HG02852 (cell line): ENCODE results near the gene DHX8.
"Not testable (repeated sequence)": the region's sequence is repeated elsewhere in the genome, so short reads cannot be mapped to it uniquely, and the experiment has no call there.

Experiments used
- ATAC-seq: cut with Tn5 transposase; IDR thresholded peaks from one replicate; pipeline ENCODE4 v1.9.1; 2021; ENCODE audit warnings: mild to moderate bottlenecking, moderate library complexity; ENCODE audit not compliant: unreplicated experiment

Gene DHX8

DNA sequence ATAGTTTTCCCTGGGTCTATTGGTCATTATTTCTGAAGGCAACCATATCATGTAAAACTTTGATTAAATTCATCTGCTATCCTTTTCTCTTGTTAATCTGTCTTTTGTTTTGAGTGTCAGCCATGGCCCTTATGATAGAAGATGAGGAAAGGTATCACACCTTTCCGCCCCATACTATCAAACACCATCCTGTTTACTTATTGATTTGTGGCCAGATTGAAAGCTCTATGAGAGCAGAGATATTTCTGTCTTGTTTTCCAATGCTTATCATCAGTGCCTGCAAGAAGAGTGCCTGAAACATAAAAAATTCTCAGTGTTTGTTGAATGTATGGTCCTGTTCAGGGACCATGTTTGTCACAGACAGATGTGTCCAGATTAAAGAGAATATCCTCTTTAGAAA is 22.6 kb upstream of the DHX8 start:
- no peak for ATAC-seq

DNA sequence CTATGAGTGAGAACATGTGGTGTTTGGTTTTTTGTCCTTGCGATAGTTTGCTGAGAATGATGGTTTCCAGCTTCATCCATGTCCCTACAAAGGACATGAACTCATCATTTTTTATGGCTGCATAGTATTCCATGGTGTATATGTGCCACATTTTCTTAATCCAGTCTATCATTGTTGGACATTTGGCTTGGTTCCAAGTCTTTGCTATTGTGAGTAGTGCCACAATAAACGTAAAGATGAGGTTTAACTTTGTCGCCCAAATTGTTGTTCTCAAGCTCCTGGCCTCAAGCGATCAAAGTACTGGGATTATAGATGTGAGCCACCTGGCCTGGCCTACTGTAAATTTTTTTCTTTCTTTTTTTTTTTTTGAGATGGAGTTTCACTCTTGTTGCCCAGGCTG is 21.2 kb upstream of the DHX8 start:
- not testable (repeated sequence) for ATAC-seq

DNA sequence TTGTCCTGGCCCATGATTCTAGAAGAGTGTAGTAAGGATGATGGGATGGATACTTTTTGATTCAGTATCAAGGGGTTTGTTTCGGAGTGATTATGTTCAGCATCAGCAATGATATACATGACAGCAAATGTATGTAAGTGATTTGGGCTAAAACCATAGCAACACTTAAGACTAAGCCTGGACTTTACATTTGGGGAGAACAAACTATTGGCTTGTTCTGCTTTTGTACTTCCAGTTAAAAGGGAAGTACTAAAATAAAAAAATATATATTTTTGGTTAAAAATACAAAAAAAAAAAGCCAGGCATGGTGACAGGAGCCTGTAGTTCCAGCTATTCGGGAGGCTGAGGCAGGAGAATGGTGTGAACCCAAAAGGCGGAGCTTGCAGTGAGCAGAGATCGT is 20.5 kb upstream of the DHX8 start:
- ATAC-seq = no peak

DNA sequence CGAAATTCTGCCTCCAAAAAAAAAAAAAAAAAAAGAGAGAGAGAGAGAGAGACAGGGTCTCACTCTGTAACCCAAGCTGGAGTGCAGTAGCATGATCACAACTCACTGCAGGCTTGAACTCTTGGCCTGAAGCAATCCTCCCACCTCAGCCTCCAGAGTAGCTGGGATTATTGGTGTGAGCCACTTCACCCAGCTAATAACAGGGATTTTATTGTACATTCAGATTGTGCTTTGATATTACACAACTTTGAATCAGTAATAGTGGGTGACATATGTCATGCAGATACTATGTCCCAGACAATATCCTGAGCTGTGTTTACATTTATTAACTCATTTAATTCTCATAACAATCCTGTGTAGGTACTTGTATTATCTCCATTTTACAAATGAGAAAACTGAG is 19.7 kb upstream of the DHX8 start:
- ATAC-seq = no peak

DNA sequence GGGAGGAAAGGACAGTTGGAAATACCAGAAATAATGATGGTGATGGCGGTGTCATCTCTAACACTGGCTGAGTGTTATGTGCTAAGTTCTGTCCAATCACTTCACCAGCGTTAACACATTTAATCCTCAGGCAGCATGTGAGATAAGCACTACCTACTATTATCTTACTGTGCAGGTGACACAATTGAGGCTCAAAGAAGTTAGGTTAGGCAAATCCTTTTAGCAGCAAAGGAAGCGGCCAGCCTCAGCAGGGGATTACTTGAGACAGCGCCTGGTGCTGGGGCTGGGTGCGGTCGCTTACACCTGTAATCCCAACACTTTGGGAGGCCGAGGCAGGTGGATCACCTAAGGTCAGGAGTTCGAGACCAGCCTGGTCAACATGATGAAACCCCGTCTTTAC is 18.7 kb upstream of the DHX8 start:
- no peak for ATAC-seq

DNA sequence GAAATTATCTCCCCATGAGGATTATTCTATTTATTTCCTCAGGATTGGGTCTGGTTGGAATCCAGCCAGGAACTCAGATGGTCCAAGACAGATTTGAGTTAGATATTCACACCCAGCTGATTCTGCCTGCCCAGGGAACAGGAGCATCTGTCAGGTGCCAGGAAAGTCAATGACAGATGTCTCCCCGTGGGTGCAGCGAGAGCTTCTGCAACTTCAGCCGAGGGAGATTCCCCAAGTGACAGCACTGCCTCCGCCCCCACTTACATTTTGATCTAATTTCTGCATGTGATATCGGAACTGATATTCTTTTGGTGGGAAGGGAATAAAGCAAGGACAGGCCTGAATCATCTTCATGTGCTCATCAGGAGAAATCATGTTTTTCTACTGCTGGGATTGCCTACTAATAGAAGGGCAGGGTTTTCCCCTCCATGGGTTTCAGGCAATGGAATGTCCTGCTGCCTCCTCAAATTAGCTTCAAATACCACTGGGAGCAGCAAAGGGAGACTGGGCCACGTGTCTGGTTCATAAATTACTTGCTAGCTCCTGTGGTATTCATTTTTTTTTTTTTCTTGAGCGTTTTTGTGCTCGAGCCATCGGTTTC is 15.7 kb upstream of the DHX8 start:
- no peak for ATAC-seq

DNA sequence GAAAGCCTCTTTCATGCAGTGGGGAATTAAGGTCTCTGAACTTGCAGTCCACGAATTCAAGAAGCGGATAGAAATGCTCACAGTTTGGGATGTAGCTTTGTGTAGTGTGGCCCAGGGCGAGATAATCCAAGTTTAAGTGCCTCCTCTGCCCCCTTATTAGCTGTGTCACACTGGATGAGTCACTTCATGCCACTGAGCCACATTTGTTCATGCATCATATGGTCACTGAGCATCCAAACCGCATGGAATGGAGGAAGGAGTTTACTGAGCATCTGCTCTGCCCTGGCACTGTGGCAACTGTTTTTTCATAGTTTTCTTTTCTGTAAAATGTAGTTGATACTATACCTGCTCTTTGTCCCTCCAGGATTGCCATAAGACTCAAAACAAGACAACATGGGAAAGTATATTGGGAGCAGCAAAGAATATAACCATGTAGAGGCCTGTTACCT is 15.1 kb upstream of the DHX8 start:
- ATAC-seq = no peak

DNA sequence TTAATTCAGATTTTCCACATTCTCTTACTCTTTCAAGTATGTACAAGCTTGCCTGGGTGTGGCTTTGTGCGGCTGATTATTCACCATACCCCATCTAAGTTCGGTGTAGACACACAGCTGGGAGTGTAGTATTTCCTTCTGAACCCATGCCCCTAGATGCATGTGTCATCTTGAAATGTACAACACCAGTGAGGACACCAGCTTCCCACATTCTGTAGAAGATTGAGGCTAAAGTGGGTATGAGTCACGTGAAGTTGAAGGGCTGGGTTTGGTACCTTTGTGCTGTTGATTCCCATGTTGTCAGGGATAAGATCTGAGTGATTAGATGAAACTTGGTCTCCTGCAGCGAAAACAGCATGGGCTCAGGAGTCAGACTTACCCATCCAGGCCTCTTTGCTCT is 14.6 kb upstream of the DHX8 start:
- no peak for ATAC-seq

DNA sequence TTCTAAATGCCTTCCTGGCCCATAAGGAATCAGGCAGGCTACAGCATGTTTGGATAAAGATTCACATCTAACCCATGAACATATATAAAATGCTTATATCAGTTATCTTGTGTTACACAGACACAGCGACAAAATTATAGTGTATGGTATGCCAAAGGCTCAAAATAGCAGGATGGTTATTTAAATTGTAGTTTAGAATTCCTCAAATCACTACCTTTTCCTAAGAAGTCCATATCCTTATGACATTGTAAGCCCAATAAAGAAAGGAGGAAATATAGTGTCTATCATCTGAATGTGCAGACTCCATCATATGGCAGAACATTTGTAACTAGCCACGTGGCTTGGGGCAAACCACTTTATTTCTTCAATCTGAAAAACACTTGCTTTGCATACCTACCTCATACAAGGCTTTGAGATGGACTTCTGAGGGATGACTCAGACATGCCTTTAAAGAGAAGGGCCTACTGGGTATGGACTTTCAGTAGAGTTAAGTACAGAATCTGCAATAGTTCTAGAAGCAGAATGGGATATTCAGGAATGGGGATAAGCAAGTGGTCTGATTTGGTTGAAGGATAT is 12.1 kb upstream of the DHX8 start:
- no peak for ATAC-seq

DNA sequence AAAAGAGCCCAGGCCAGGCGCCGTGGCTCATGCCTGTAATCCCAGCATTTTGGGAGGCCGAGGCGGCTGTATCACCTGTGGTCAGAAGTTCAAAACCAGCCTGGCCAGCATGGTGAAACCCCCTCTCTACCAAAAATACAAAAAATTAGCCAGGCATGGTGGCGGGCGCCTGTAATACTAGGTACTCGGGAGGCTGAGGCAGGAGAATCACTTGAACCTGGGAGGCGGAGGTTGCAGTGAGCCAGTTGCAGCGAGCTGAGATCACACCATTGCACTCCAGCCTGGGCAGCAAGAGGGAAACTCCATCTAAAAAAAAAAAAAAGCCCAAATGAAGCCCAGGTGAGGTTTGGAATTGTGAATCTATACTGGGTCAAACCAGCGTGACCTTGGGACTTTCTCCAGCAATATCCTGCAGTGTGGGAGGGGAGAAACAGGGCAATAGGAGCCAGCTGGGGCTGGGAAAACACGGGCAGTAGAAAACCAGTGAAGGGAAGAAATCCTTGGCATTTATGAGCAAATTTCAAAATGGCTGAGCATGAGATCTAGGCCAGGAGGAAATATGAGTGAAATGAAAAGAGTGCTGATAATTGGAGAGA is 8.2 kb upstream of the DHX8 start:
- no peak for ATAC-seq

DNA sequence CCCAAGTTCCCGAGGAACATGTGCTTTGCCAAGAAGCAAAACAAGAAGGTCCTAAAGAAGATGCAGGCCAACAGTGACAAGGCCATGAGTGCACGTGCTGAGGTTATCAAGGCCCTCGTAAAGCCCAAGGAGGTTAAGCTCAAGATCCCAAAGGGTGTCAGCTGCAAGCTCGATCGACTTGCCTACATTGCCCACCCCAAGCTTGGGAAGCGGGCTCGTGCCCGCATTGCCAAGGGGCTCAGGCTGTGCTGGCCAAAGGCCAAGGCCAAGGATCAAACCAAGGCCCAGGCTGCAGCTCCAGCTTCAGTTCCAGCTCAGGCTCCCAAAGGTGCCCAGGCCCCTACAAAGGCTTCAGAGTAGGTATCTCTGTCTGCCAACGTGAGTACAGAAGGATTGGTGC is 7.5 kb upstream of the DHX8 start:
- ATAC-seq = not testable (repeated sequence)

DNA sequence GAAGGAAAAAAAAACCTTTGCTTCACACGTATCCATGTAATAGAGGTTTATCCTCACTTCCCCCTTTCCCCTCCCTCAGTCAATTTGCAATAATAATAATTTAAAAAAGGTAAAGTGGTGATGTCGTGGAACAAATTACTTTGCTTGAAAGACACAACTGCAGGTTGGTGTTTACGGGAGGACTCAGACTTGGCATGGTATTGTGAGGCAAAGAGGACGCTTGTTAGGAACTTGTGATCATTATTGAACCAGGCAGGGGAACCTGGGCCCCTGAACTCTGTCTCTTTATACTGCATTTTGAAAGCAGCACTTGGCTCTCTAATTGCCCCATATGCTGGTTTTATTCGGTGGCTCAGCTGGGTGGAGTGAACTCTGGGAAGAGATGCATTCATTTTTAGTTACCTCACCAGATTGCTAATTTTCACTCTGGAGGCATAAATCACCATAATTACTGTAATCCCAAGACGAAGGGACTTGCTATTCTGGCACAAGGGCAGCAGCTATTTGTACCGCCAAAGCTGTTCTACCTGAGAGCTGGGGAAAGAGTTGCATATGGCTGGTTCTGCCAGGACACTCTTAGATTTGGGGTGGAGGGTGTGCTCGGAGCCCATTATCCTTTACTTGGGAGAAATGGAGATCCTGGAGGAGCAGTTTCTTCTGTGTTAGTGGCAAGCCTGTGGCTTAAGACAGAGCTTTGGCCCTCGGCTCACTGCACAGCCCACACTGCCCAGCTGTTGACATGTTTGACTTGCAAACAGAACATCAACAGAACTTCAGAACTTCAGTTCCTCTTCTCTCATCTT is 5.7 kb upstream of the DHX8 start:
- no peak for ATAC-seq

DNA sequence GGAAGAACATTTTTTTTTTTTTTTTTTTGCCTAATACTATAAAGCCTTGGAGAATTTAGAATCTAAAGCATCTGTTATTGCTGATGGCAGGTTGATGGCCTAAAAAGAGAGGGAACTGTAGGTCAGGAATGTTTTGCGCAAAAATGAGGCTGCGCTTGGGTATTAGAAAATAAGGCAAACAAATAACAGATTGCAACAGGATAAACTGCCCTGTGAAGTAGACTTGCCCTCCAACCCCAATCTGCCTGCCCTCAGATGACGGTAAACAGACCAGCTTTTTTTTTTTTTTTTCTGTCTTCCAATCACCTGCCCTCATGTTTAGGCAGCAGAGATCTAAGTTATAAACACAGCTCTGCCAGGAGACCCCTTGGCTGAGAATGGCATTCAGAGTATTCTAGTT is 3.8 kb upstream of the DHX8 start:
- no peak for ATAC-seq

DNA sequence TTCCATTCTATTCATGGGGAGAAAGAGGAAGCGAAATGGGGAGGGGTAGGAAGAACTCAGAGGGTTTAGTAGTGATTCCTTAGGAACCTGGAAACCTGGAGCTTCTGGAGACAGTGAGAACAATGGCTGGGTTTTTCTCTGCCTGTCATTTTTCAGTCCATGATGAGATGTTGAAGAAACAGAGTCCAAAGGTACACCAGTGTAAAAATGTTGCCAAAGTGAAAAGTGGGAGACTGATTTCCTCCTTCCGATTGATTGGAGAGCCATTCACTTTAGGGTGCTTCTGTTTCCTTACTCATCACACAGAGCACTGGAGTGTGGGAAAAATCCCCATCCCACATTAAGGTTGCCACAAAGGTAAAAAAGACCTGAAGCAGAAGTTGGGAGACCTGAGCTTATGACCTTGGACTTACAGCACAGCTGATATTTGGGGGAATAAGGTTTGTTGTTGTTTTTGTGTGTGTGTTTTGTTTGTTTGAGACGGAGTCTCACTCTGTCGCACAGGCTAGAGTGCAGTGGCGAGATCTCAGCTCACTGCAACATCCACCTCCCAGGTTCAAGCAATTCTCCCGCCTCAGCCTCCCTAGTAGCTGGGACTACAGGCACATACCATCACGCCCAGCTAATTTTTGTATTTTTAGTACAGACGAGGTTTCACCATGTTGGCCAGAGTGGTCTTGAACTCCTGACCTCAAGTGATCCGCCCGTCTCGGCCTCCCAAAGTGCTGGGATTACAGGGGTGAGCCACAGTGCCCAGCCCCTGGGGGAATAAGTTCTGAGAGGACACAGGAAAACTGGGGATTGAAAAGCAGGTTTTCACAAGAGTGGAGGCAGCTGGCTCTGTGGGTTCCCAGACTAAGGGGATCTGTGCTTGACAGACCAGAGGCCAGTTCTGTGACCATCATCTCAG is 1.4 kb upstream of the DHX8 start:
- ATAC-seq = no peak

DNA sequence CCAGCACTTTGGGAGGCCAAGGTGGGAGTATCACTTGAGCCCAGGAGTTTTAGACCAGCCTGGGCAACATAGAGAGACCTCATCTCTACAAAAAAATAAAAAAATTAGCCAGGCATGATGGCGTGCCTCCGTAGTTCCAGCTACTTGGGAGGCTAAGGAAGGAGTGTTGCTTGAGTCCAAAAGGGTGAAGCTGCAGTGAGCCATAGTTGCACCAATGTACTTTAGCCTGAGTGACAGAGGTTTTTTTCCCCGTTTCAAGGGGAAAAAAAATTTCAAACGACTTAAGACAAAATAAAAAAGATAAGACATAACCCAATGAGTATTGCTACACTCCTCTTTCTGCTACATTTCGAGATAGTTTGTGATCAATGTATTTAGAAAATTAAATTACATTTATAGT is 6.8 kb downstream of the DHX8 start:
- ATAC-seq = no peak

DNA sequence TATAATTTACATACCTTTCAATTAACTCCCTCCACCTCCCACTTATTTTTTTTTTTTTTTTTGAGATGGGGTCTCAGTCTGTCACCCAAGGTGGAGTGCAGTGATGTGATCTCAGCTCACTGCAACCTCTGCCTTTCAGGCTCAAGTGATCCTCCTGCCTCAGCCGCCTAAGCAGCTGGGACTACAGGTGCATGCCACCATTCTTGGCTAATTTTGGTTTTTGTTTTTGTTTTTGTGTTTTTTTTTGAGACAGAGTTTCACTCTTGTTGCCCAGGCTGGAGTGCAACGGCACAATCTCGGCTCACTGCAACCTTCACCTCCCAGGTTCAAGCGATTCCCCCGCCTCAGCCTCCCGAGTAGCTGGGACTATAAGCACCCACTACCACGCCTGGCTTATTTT is 25.7 kb downstream of the DHX8 start:
- ATAC-seq = not testable (repeated sequence)

DNA sequence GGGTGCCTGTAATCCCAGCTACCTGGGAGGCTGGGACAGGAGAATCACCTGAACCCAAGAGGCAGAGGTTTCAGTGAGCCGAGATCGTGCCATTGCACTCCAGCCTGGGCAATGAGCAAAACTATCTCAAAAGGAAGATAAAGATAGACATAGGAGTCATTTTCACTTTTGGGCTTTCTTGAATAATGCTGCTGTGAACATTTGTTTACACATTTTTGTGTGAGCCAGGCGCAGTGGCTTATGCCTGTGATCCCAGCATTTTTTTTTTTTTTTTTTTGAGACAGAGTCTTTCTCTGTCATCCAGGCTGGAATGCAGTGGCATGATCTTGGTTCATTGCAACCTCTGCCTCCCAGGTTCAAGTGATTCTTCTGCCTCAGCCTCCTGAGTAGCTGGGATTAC is 27.4 kb downstream of the DHX8 start:
- ATAC-seq = not testable (repeated sequence)

DNA sequence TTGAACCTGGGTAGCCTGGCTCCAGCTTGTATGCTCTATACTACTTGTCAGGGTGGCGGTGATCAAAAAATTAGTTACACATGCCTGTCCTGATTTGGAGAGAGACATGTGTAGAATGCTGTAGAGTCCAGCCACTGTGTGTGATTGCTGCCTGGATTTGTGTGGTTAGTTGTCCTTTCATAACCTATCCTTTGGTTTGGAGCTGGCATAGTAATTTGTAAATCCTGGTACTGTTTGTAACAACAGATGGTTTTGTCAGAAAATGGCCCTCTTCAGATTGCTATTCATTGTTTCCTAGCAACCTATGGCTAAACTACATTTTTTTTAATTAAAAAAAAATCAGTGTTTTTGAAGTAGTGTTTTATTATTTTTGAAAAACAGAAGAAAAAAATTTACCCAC is 31.9 kb downstream of the DHX8 start:
- no peak for ATAC-seq

DNA sequence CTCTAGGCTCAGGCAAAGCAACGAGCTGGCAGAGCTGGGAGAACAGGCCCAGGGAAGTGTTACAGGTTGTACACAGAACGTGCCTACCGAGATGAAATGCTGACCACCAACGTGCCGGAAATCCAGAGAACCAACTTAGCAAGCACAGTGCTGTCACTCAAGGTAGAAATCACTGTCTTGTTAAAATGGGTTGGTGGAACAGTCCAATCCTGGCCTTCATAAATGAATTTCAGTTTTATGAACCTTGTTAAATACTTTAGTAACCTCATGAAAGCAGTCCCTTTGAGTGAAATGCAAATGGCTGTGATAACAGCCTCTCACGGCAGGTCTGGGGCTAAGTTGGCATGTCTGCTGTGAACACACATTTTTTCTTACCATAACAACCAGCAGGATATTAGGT is 33.4 kb downstream of the DHX8 start:
- ATAC-seq = peak; percentile 24

DNA sequence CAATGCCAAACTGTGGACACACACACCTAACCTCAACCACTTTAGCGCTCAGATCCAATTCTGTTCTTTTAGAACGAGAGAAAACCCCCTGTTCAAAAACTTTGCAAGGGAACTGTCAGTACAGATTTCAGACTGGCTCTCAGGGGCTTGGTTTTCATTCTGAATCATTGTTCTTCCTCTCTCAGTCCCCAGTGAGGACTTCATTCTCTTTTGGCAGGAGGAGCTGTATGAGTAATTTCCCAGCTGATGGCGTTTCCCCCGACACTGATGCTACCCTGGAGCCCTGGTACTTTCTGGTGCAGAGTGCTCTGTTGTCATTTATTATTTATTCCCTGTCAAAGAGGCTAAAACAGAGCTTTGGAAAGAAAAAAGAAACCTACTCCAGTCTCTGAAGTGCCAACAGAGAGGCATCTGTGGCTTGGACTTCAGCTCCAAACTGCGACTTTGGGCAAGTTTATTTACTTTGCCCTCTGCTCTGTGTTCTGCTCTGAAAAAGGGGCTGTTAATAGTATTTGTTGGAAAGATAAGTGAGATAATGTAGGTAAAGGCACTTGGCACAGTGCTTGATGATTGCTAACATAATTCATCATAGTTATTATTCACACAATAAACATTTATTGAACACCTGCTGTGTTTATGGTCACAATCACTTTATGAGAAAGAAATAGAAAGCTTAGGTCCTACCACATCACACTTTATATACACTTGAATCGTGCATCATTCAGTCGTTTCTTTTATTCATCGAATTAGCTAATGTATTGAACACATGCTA is 34.0 kb downstream of the DHX8 start:
- peak; percentile 55 for ATAC-seq
